ENCODE data around the gene AP5Z1.

- TF ChIP-seq CTCF (IDR thresholded peaks at IDR 0.05; ENCODE audit: low read depth, low read length) (no peak), MAX (IDR thresholded peaks at IDR 0.05; ENCODE audit: low read depth, low read length) (no peak), POLR2A (IDR thresholded peaks at IDR 0.05; ENCODE audit: extremely low read depth, insufficient read length) (no peak)
Measured at GRCh38 chr7:4783762-4784351, 8.4 kb downstream of the AP5Z1 start.

Data from NB4 (cell line).